ENCODE results near the gene DHRS7.

- TF ChIP-seq CTCF (IDR thresholded peaks at IDR 0.05; ENCODE audit: borderline replicate concordance, extremely low read depth, low read length, poor library complexity, severe bottlenecking) = no peak
- no peak for TF ChIP-seq EZH2 (IDR thresholded peaks at IDR 0.05; ENCODE audit: borderline replicate concordance, low read depth, low read length, severe bottlenecking)
These were observed 39.3 kb downstream of the DHRS7 start for GRCh38 chr14:60125918-60126317.
